PFSK-1 (cell line): Measurements from ENCODE around the gene MAST4.

Source experiments
- POLR2AphosphoS5 ChIP-seq: IDR thresholded peaks from 2 replicates; pipeline ENCODE4 v1.6.1; 2012; ENCODE audit warnings: low read depth, mild to moderate bottlenecking, control low read depth, low read length, moderate library complexity
- SIN3A ChIP-seq: IDR thresholded peaks from 2 replicates; pipeline ENCODE4 v1.6.1; 2012; ENCODE audit warnings: mild to moderate bottlenecking, low read length, moderate library complexity, borderline replicate concordance; ENCODE audit not compliant: insufficient read depth
- TAF1 ChIP-seq: IDR thresholded peaks from 2 replicates; pipeline ENCODE4 v1.6.1; 2012; ENCODE audit warnings: low read length, control low read depth, borderline replicate concordance; ENCODE audit not compliant: insufficient read depth
- TF ChIP-seq, protein P1 (sequence below), 2 experiments: IDR thresholded peaks; 2 replicates each; pipeline versions ENCODE4 v1.6.1 to v1.8.0; 2011 to 2012; ENCODE audit warnings: low read depth in 2 of 2, low read length in 2 of 2, control low read depth in 1 of 2, inconsistent platforms in 1 of 2, mild to moderate bottlenecking in 1 of 2, moderate library complexity in 1 of 2; ENCODE audit not compliant: insufficient read depth in 1 of 2

DNA sequence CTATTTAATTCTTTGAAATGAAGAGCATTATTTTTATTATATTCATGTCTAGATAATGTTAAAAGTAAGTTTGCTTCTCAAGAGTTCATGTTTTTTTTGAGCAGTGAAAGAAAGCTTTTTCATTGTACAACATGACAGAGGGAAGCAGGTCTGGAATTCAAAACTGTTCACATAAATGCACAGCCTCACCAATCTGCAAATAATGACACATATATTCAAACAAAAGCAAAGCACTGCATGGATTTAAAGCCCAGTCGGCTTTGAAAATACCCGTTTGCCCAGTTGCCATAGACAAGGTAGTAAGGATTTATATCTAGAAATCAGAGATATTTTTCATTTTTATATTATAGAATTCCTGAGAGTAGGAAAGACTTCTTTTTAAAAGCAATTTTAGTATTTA, 398.6 kb downstream of the MAST4 start:
- no peak for TF ChIP-seq SIN3A
- no peak for TF ChIP-seq POLR2AphosphoS5
- no peak for TF ChIP-seq TAF1
- TF ChIP-seq, protein P1, sequence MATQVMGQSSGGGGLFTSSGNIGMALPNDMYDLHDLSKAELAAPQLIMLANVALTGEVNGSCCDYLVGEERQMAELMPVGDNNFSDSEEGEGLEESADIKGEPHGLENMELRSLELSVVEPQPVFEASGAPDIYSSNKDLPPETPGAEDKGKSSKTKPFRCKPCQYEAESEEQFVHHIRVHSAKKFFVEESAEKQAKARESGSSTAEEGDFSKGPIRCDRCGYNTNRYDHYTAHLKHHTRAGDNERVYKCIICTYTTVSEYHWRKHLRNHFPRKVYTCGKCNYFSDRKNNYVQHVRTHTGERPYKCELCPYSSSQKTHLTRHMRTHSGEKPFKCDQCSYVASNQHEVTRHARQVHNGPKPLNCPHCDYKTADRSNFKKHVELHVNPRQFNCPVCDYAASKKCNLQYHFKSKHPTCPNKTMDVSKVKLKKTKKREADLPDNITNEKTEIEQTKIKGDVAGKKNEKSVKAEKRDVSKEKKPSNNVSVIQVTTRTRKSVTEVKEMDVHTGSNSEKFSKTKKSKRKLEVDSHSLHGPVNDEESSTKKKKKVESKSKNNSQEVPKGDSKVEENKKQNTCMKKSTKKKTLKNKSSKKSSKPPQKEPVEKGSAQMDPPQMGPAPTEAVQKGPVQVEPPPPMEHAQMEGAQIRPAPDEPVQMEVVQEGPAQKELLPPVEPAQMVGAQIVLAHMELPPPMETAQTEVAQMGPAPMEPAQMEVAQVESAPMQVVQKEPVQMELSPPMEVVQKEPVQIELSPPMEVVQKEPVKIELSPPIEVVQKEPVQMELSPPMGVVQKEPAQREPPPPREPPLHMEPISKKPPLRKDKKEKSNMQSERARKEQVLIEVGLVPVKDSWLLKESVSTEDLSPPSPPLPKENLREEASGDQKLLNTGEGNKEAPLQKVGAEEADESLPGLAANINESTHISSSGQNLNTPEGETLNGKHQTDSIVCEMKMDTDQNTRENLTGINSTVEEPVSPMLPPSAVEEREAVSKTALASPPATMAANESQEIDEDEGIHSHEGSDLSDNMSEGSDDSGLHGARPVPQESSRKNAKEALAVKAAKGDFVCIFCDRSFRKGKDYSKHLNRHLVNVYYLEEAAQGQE (IDR thresholded peaks at IDR 0.05; ENCODE audit: insufficient read depth in 1 of 2, low read depth in 2 of 2, low read length in 2 of 2) = no peak
